GM12878 (cell line): ENCODE measurements around the gene PLAGL2. TPM values are rescaled to one million over a fixed set of nuclear protein-coding genes. Genes with fewer than 3 reads are reported as not detected.
"Not testable (repeated sequence)": the region's sequence is repeated elsewhere in the genome, so short reads cannot be mapped to it uniquely, and the experiment has no call there.

Source experiments
- ATAC-seq: fragments of 200-7000 bp; cut with Tn5 transposase; 3 replicates; pipeline ENCODE4 v1.9.1; 2020; ENCODE audit warnings: mild to moderate bottlenecking, moderate library complexity
- BruUV-seq: library from RNA; stranded (reverse); fragments of 400-500 nt; replicated peaks from 2 replicates; lab custom pipeline; 2021; lab: Mats Ljungman, UMichigan
- CTCF ChIA-PET: fragments of 300-600 bp; sonication (Branson Sonifier 250); formaldehyde crosslinking; extraction: SDS; loops from one replicate; lab custom pipeline; 2021; ENCODE audit warnings: inconsistent platforms; lab: Yijun Ruan, JAX
- POLR2A ChIA-PET: fragments of 350-600 bp; formaldehyde crosslinking; extraction: SDS; loops from one replicate; lab custom pipeline; 2021; ENCODE audit warnings: inconsistent platforms; lab: Charles Lee
- RAD21 ChIA-PET: fragments of 300-600 bp; sonication (Branson Sonifier 250); formaldehyde crosslinking; loops from one replicate; lab custom pipeline; 2023; ENCODE audit warnings: antibody characterized with exemption; ENCODE audit not compliant: unreplicated experiment; lab: Charles Lee
- SMC1A ChIA-PET: fragments of 300-600 bp; sonication (Branson Sonifier 250); formaldehyde crosslinking; loops from one replicate; lab custom pipeline; 2023; ENCODE audit not compliant: unreplicated experiment, uncharacterized antibody; lab: Charles Lee
- DNase-seq: peaks from one replicate; pipeline ENCODE4 v3.0.0-alpha.2; 2011; ENCODE audit warnings: low read depth, low spot score
- FAIRE-seq: peaks from 3 replicates; lab custom pipeline; 2011; peaks lifted over from hg19 to GRCh38; lab: Jason Lieb, UNC
- H2AFZ ChIP-seq: 2 replicates; pipeline ENCODE4 v1.6.0; 2011; ENCODE audit warnings: low read depth, low read length, control low read depth; ENCODE audit not compliant: control insufficient read depth
- H3K27ac ChIP-seq: 2 replicates; pipeline ENCODE4 v1.5.1; 2011; ENCODE audit warnings: control low read depth; ENCODE audit not compliant: control insufficient read depth, insufficient read depth
- H3K27me3 ChIP-seq, 2 experiments: replicated peaks in 1 of 2; 2 replicates each; pipeline versions ENCODE4 v1.6.0 to v1.6.1; 2011; ENCODE audit warnings: low read length in 1 of 2; ENCODE audit not compliant: control insufficient read depth in 2 of 2, insufficient read depth in 2 of 2
- H3K36me3 ChIP-seq, 2 experiments: 2 replicates each; pipeline ENCODE4 v1.5.1; 2011; ENCODE audit warnings: low read length in 1 of 2; ENCODE audit not compliant: control insufficient read depth in 2 of 2, insufficient read depth in 2 of 2
- H3K4me1 ChIP-seq: 2 replicates; pipeline ENCODE4 v1.6.1; 2011; ENCODE audit warnings: mild to moderate bottlenecking, low read length, moderate library complexity, mixed read lengths; ENCODE audit not compliant: control insufficient read depth, insufficient read depth
- H3K4me2 ChIP-seq: 2 replicates; pipeline ENCODE4 v1.6.0; 2011; ENCODE audit warnings: control low read depth; ENCODE audit not compliant: control insufficient read depth, insufficient read depth
- H3K4me3 ChIP-seq: fragments of 200-600 bp; sonication (generic); 2 replicates; pipeline ENCODE4 v1.5.1; 2016
- H3K79me2 ChIP-seq: 2 replicates; pipeline ENCODE4 v1.6.0; 2011; ENCODE audit warnings: low read length; ENCODE audit not compliant: control insufficient read depth, insufficient read depth
- H3K9ac ChIP-seq: 2 replicates; pipeline ENCODE4 v1.8.0; 2011; ENCODE audit warnings: low read length, control low read depth, mixed read lengths; ENCODE audit not compliant: control insufficient read depth, insufficient read depth
- H3K9me3 ChIP-seq: replicated peaks from 3 replicates; pipeline ENCODE4 v1.5.1; 2011; ENCODE audit warnings: mild to moderate bottlenecking, low read length; ENCODE audit not compliant: control insufficient read depth, insufficient read depth
- H4K20me1 ChIP-seq: 2 replicates; pipeline ENCODE4 v1.6.0; 2011; ENCODE audit not compliant: control insufficient read depth, insufficient read depth
- BMI1 ChIP-seq: fragments of 450-650 bp; IDR thresholded peaks from 2 replicates; pipeline ENCODE4 v1.6.1; 2016; ENCODE audit warnings: mild to moderate bottlenecking, moderate library complexity, borderline replicate concordance
- CBFB ChIP-seq: IDR thresholded peaks from 2 replicates; pipeline ENCODE4 v1.6.1; 2016; ENCODE audit warnings: antibody characterized with exemption, low read depth
- EED ChIP-seq: sonication (generic); IDR thresholded peaks from 2 replicates; pipeline ENCODE4 v1.6.1; 2016; ENCODE audit warnings: antibody characterized with exemption, low read depth
- HDAC6 ChIP-seq: fragments of 200-600 bp; sonication (generic); IDR thresholded peaks from one replicate; pipeline ENCODE4 v1.8.0; 2017; ENCODE audit warnings: antibody characterized with exemption; ENCODE audit not compliant: unreplicated experiment
- HDGF ChIP-seq: fragments of 450-650 bp; IDR thresholded peaks from 2 replicates; pipeline ENCODE4 v1.6.1; 2016; ENCODE audit warnings: antibody characterized with exemption
- KLF5 ChIP-seq: fragments of 450-650 bp; IDR thresholded peaks from 2 replicates; pipeline ENCODE4 v1.6.1; 2014; ENCODE audit warnings: mild to moderate bottlenecking; ENCODE audit not compliant: partially characterized antibody
- MXI1 ChIP-seq: fragments of 150-350 bp; IDR thresholded peaks from 2 replicates; pipeline ENCODE4 v1.6.1; 2011; ENCODE audit warnings: low read depth, mild to moderate bottlenecking, inconsistent platforms, low read length, improper control_type of control experiment
- PAX5 ChIP-seq: IDR thresholded peaks from 2 replicates; pipeline ENCODE4 v1.6.1; 2011; ENCODE audit warnings: low read depth, low read length, borderline replicate concordance
- POLR2AphosphoS5 ChIP-seq: IDR thresholded peaks from 2 replicates; pipeline ENCODE4 v1.6.1; 2011; ENCODE audit warnings: mild to moderate bottlenecking, low read length, inconsistent platforms
- SIX5 ChIP-seq: IDR thresholded peaks from 2 replicates; pipeline ENCODE4 v1.6.1; 2011; ENCODE audit warnings: mild to moderate bottlenecking, low read depth, low read length, moderate library complexity; ENCODE audit not compliant: severe bottlenecking
- SMAD1 ChIP-seq: fragments of 450-650 bp; IDR thresholded peaks from 2 replicates; pipeline ENCODE4 v1.6.1; 2018; ENCODE audit warnings: mild to moderate bottlenecking, low read depth; ENCODE audit not compliant: partially characterized antibody
- SUZ12 ChIP-seq: fragments of 200-600 bp; sonication (generic); IDR thresholded peaks from one replicate; pipeline ENCODE4 v1.6.1; 2018; ENCODE audit warnings: antibody characterized with exemption, mild to moderate bottlenecking; ENCODE audit not compliant: unreplicated experiment
- TCF12 ChIP-seq: IDR thresholded peaks from 2 replicates; pipeline ENCODE4 v1.6.1; 2011; ENCODE audit warnings: low read depth, mild to moderate bottlenecking, low read length
- WGBS: methylation state at CpG from one replicate; pipeline ENCODE4 v1.1.6; 2016; ENCODE audit warnings: low lambda C conversion rate; ENCODE audit not compliant: insufficient replicate concordance, insufficient coverage; ENCODE audit errors: missing lambda C conversion rate; 5-methylcytosine and 5-hydroxymethylcytosine counted together
- in situ Hi-C: fragments of 300-500 bp; cut with MboI; formaldehyde crosslinking; loops from 9 replicates; pipeline ENCODE4 v1.14.3; 2018; ENCODE audit warnings: mixed read lengths
- intact Hi-C: fragments of 100-400 bp; cut with micrococcal nuclease; formaldehyde crosslinking; loops from one replicate; pipeline ENCODE4 v1.14.2; 2022; ENCODE audit not compliant: unreplicated experiment
- polyA plus RNA-seq, 11 experiments: library from polyadenylated mRNA; depleted of rRNA in 4 of 11; unstranded in 6 of 11; stranded (reverse) in 5 of 11; fragments of >200 nt; fragmentation: Nextera tagmentation in 4 of 11; fragmentation: Illumina TruSeq in 1 of 11; extraction: Ambion mirVana in 4 of 11; extraction: Trizol in 1 of 11; gene quantifications; 1 replicate in 1 of 11; 2 replicates in 10 of 11; pipeline versions ENCODE4 v1.2.1 to v1.2.3, GENCODE V29; 2011 to 2016; ENCODE audit warnings: inconsistent platforms in 2 of 11, missing spikeins in 2 of 11, low read depth in 1 of 11
- total RNA-seq, 4 experiments: library from RNA; depleted of rRNA in 3 of 4; stranded (reverse); fragments of >200 nt in 3 of 4; fragmentation: Illumina TruSeq in 1 of 4; extraction: Trizol in 1 of 4; gene quantifications; 2 replicates each; pipeline versions ENCODE4 v1.2.1 to v1.2.3, GENCODE V29; 2013 to 2021
- TF ChIP-seq, protein P1 (sequence below): IDR thresholded peaks from 2 replicates; pipeline ENCODE4 v1.6.1; 2011; ENCODE audit warnings: low read depth, mild to moderate bottlenecking, low read length, moderate library complexity, borderline replicate concordance; ENCODE audit errors: extremely low read depth
- TF ChIP-seq, protein P2 (sequence below): fragments of 450-650 bp; formaldehyde crosslinking; IDR thresholded peaks from 2 replicates; pipeline ENCODE4 v1.4.0; 2020; ENCODE audit warnings: mild to moderate bottlenecking, moderate library complexity

The PLAGL2 gene
- total and polyA plus RNA-seq, 10 of the 15 experiments (the other 5 are each of a cell fraction or from before 2014, with no cell fraction given) = 4.4 to 32.3 (median 13.3) TPM

DNA sequence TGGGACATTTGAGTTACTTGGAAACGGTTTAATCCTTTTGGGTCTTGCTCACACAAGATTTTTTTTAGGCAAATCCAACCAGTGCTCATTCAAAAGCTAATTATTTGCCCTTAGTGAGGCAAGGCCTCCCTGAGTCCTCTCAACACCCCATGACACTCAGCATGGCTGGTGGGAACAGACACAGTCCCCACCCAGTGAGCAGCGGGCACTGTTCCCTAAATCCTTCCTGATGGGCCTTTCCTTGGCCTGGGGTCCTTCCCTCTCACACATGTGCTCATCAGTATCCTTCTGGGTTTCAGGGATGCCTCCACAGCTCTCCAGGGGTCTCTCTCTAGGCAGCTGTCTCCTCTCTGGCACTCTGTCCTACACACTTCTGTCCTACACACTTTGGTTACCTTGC, 28.0 kb downstream of the PLAGL2 start:
- RAD21 ChIA-PET = no interaction called here
- POLR2A ChIA-PET = no interaction called here
- H3K79me2 ChIP-seq = no peaks in the 10 kb centered on the region
- no peak overlapping the region for H3K27ac ChIP-seq
- no peak for FAIRE-seq
- TF ChIP-seq SMAD1 = no peak
- TF ChIP-seq SIX5 = no peak
- TF ChIP-seq HDAC6 = no peak
- TF ChIP-seq, protein P1, sequence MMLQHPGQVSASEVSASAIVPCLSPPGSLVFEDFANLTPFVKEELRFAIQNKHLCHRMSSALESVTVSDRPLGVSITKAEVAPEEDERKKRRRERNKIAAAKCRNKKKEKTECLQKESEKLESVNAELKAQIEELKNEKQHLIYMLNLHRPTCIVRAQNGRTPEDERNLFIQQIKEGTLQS = no peak
- no peak for TF ChIP-seq EED
- TF ChIP-seq POLR2AphosphoS5 = no peak
- no peak for TF ChIP-seq KLF5
- TF ChIP-seq HDGF = no peak
- TF ChIP-seq, protein P2, sequence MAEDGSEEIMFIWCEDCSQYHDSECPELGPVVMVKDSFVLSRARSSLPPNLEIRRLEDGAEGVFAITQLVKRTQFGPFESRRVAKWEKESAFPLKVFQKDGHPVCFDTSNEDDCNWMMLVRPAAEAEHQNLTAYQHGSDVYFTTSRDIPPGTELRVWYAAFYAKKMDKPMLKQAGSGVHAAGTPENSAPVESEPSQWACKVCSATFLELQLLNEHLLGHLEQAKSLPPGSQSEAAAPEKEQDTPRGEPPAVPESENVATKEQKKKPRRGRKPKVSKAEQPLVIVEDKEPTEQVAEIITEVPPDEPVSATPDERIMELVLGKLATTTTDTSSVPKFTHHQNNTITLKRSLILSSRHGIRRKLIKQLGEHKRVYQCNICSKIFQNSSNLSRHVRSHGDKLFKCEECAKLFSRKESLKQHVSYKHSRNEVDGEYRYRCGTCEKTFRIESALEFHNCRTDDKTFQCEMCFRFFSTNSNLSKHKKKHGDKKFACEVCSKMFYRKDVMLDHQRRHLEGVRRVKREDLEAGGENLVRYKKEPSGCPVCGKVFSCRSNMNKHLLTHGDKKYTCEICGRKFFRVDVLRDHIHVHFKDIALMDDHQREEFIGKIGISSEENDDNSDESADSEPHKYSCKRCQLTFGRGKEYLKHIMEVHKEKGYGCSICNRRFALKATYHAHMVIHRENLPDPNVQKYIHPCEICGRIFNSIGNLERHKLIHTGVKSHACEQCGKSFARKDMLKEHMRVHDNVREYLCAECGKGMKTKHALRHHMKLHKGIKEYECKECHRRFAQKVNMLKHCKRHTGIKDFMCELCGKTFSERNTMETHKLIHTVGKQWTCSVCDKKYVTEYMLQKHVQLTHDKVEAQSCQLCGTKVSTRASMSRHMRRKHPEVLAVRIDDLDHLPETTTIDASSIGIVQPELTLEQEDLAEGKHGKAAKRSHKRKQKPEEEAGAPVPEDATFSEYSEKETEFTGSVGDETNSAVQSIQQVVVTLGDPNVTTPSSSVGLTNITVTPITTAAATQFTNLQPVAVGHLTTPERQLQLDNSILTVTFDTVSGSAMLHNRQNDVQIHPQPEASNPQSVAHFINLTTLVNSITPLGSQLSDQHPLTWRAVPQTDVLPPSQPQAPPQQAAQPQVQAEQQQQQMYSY (CRISPR knock-in tag) = no peak
- no peak for TF ChIP-seq MXI1
- TF ChIP-seq CBFB = no peak
- TF ChIP-seq PAX5 = no peak
- TF ChIP-seq SUZ12 = no peak
- TF ChIP-seq BMI1 = no peak
- no peak for TF ChIP-seq TCF12
- WGBS = 45% methylated on average over 2 of the region's 2 CpGs
- no peaks in the 10 kb centered on the region for H3K27me3 ChIP-seq
- ATAC-seq = no peak; the same call in 2 of the 3 replicates
- H3K4me2 ChIP-seq = peak overlapping the region; percentile 13; the same call in 1 of the 2 replicates
- H3K4me1 ChIP-seq = no peaks in the 10 kb centered on the region
- H3K36me3 ChIP-seq = no peaks in the 10 kb centered on the region
- intact Hi-C loops (no loop called here), in situ Hi-C loops (no loop called here)
- no TSS peak for BruUV-seq
- H4K20me1 ChIP-seq = no peaks in the 10 kb centered on the region
- SMC1A ChIA-PET = no interaction called here
- H3K9ac ChIP-seq = no peak overlapping the region
- no peak overlapping the region for H3K4me3 ChIP-seq
- no peak overlapping the region for H2AFZ ChIP-seq
- H3K9me3 ChIP-seq = no peaks in the 10 kb centered on the region
- CTCF ChIA-PET = no interaction called here
- DNase-seq = no peak

DNA sequence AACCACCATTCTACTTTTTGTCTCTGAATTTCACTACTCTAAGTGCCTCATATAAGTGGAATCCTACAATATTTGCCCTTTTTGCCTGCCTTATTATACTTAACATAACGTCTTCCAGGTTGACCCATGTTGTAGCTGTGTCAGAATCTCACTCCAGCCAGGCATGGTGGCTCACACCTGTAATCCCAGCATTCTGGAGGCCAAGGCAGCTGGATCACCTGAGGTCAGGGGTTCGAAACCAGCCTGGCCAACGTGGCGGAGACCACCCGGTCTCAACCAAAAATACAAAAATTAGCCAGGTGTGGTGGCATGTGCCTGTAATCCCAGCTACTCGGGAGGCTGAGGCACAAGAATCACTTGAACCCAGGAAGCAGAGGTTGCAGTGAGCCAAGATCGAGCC, 29.8 kb downstream of the PLAGL2 start:
- H3K9ac ChIP-seq, RAD21 ChIA-PET, H3K27me3 ChIP-seq, CTCF ChIA-PET, ATAC-seq, BruUV-seq, in situ Hi-C loops, H3K27ac ChIP-seq, intact Hi-C loops, H3K4me3 ChIP-seq, H3K4me2 ChIP-seq, H4K20me1 ChIP-seq, SMC1A ChIA-PET, H3K36me3 ChIP-seq, FAIRE-seq, H3K79me2 ChIP-seq, H2AFZ ChIP-seq, DNase-seq, H3K4me1 ChIP-seq, POLR2A ChIA-PET, H3K9me3 ChIP-seq: not testable (repeated sequence)
- WGBS = 84% methylated on average over 7 of the region's 7 CpGs
